CD4-positive, CD25-positive, alpha-beta regulatory T cell (primary cell): ENCODE results near the gene ZNF444. TPM values are rescaled to one million over a fixed set of nuclear protein-coding genes. Genes with fewer than 3 reads are reported as not detected.
"Not testable (repeated sequence)": the region's sequence is repeated elsewhere in the genome, so short reads cannot be mapped to it uniquely, and the experiment has no call there.

Experiments used
- ATAC-seq, 2 donors: fragments of 150-1000 bp; cut with Tn5 transposase; one replicate each; pipeline ENCODE4 v1.10.0; 2021; ENCODE audit warnings: low read depth in 2 of 2, moderate number of reproducible peaks in 2 of 2, moderate library complexity in 1 of 2
- DNase-seq, 3 donors: peaks; one replicate each; pipeline versions ENCODE4 v3.0.0 to v3.0.0-alpha.2; 2012 to 2022; ENCODE audit warnings: mixed read lengths in 1 of 3
- H3K27ac ChIP-seq: one replicate; pipeline ENCODE4 v1.7.0; 2013; ENCODE audit warnings: mild to moderate bottlenecking, low read length; ENCODE audit not compliant: insufficient read depth, poor library complexity, severe bottlenecking
- H3K27me3 ChIP-seq: one replicate; pipeline ENCODE4 v1.7.0; 2013; ENCODE audit warnings: low read length; ENCODE audit not compliant: control insufficient read depth, insufficient read depth
- H3K36me3 ChIP-seq: one replicate; pipeline ENCODE4 v1.7.0; 2013; ENCODE audit warnings: mild to moderate bottlenecking, low read length, moderate library complexity; ENCODE audit not compliant: control insufficient read depth, insufficient read depth
- H3K4me1 ChIP-seq: 2 replicates; pipeline ENCODE4 v1.7.0; 2013; ENCODE audit warnings: mild to moderate bottlenecking, low read length; ENCODE audit not compliant: insufficient read depth, control insufficient read depth, poor library complexity, severe bottlenecking
- H3K4me3 ChIP-seq: one replicate; pipeline ENCODE4 v1.7.0; 2013; ENCODE audit warnings: low read depth, mild to moderate bottlenecking, low read length, moderate library complexity
- H3K9me3 ChIP-seq, 2 experiments: 1 replicate in 1 of 2; 2 replicates in 1 of 2; pipeline ENCODE4 v1.7.0; 2013; ENCODE audit warnings: low read length in 2 of 2, mild to moderate bottlenecking in 1 of 2, moderate library complexity in 1 of 2; ENCODE audit not compliant: control insufficient read depth in 2 of 2
- H3K27ac Mint-ChIP-seq, 3 donors: one replicate each; pipeline ENCODE4 v1.8.0; 2020 to 2022; ENCODE audit warnings: mild to moderate bottlenecking in 3 of 3, mixed read lengths in 3 of 3, moderate library complexity in 2 of 3
- H3K27me3 Mint-ChIP-seq: one replicate; pipeline ENCODE4 v1.8.0; 2022; ENCODE audit warnings: mild to moderate bottlenecking, mixed read lengths
- H3K36me3 Mint-ChIP-seq: one replicate; pipeline ENCODE4 v1.8.0; 2020; ENCODE audit warnings: mixed read lengths
- H3K4me1 Mint-ChIP-seq, 4 donors: one replicate each; pipeline ENCODE4 v1.8.0; 2020 to 2022; ENCODE audit warnings: mixed read lengths in 4 of 4, mild to moderate bottlenecking in 1 of 4
- H3K4me3 Mint-ChIP-seq, 4 donors: one replicate each; pipeline ENCODE4 v1.8.0; 2020 to 2022; ENCODE audit warnings: mild to moderate bottlenecking in 4 of 4, mixed read lengths in 4 of 4, moderate library complexity in 3 of 4
- H3K9me3 Mint-ChIP-seq, 7 donors: one replicate each; pipeline ENCODE4 v1.8.0; 2020 to 2022; ENCODE audit warnings: mixed read lengths in 7 of 7, mild to moderate bottlenecking in 3 of 7, moderate library complexity in 2 of 7
- polyA plus RNA-seq, 4 donors: library from polyadenylated mRNA; unstranded; fragments of 300-500 nt; fragmentation: Illumina TruSeq; gene quantifications; one replicate each; pipeline ENCODE4 v1.2.3, GENCODE V29; 2021
- total RNA-seq: library from RNA; stranded (reverse); gene quantifications from one replicate; pipeline ENCODE4 v1.2.3, GENCODE V29; 2022

The ZNF444 gene
- total and polyA plus RNA-seq, 5 donors from 2014 or later: 10.8 to 23.5 (median 14.3) TPM

DNA sequence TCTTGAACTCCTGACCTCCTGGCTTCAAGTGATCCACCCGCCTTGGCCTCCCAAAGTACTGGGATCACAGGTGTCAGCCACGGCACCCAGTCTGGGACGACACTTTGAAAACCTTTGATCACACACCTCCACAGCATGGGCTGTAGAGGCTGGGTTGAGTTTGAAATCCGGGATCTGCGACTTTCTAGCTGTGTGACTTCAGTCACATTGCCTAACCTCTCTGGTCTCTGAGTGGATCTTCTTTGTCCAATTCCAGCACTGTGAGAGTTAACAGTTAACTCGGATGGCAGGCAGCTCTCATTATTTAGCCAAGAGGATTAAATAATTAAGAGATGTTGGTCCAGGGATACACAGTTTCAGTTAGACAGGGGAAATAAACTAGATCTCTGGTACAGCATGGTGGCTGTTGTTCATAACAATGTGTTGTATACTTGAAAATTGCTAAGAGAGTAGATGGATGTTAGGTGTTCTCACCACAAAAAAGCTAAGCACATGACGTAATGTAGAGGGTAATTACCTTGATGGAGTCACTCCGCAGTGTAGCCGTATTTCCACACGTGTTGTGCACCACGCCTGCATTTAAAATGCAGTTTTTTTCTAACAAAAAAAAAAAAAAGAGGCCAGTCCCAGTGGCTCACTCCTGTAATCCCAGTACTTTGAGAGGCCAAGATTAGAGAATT, 36.6 kb downstream of the ZNF444 start:
- Histone ChIP-seq H3K36me3 (no peaks in the 10 kb centered on the region), H3K27ac (no peak overlapping the region), H3K4me3 (no peak overlapping the region), H3K4me1 (no peaks in the 10 kb centered on the region), H3K9me3 (no peaks in the 10 kb centered on the region), H3K27me3 (no peaks in the 10 kb centered on the region)
- Mint-ChIP-seq H3K4me3 (no peak overlapping the region), H3K4me1 (no peaks in the 10 kb centered on the region), H3K27me3 (no peaks in the 10 kb centered on the region), H3K27ac (no peak overlapping the region), H3K9me3 (peaks cover 0 to 2% (median 0%) of the 10 kb centered on the region in 7 donors), H3K36me3 (no peaks in the 10 kb centered on the region)
- DNase-seq: no peak
- no peak for ATAC-seq

DNA sequence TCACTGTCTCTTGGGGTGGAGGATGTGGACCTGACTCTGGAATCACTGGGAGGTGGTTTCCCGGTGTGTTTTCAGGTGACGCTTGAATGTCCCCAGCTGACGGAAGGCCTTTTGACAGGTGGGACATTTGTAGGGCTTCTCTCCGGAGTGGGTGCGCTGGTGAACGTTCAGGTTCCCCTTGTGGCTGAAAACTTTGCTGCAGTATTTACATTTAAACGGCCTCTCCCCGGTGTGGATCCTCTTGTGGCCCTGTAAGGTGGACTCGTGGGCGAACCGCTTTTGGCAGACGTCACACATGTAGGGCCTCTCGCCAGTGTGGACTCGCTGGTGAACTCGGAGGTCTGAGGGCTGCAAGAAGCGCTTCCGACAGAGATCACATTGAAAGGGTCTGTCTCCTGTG, 48.7 kb downstream of the ZNF444 start:
- Mint-ChIP-seq H3K4me1 (no peaks in the 10 kb centered on the region), H3K36me3 (no peaks in the 10 kb centered on the region), H3K9me3 (no peaks in the 10 kb centered on the region), H3K27me3 (peaks cover 11% of the 10 kb centered on the region), H3K27ac (no peak overlapping the region), H3K4me3 (no peak overlapping the region)
- no peaks in the 10 kb centered on the region for H3K36me3 ChIP-seq
- ATAC-seq: no peak
- H3K27me3 ChIP-seq: no peaks in the 10 kb centered on the region
- H3K27ac ChIP-seq: no peak overlapping the region
- no peaks in the 10 kb centered on the region for H3K9me3 ChIP-seq
- DNase-seq: no peak
- H3K4me3 ChIP-seq: no peak overlapping the region
- H3K4me1 ChIP-seq: no peaks in the 10 kb centered on the region

DNA sequence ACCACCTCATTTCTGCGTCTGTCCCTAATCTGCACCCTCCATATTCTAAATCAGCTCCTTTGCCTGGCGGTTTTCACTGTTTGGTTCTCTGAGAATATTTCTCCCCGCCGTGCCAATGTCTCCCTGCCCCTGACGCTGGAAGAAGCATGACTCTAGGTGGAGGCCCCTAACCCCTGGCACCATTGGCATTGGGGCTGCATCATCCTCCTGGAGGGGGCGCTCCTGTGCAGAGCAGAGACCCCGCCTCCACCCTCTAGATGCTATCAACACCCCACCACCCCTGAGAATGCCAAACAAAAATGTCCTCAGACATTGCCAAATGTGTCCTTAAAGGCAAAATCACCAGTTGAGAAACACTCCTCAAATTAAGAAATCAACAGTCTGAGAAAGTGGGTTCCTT, 50.0 kb downstream of the ZNF444 start:
- Histone ChIP-seq H3K27me3 (no peaks in the 10 kb centered on the region), H3K4me3 (no peak overlapping the region), H3K9me3 (no peaks in the 10 kb centered on the region), H3K4me1 (no peaks in the 10 kb centered on the region), H3K36me3 (no peaks in the 10 kb centered on the region), H3K27ac (no peak overlapping the region)
- Mint-ChIP-seq H3K27ac (no peak overlapping the region), H3K4me1 (no peaks in the 10 kb centered on the region), H3K4me3 (no peak overlapping the region), H3K9me3 (no peaks in the 10 kb centered on the region), H3K36me3 (no peaks in the 10 kb centered on the region), H3K27me3 (peaks cover 4% of the 10 kb centered on the region)
- no peak for DNase-seq
- no peak for ATAC-seq

DNA sequence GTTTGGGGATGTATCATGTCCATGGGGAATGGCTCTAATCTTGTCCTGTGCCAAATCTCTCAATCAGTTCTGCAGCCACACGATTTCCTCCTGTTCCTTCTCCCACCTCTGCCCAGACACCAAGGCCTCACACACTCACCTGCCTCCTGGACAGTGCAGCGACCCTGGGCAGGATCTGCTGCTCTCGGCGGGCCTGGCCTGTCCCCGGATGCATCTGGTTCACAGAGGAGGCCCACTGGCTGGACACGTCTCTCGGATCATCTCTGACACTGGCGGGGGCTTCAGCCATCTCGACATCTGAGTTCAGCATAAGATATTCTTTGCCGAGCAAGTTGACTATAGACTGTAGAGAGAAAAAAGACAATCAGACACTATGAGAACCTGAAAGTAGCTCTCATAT, 50.6 kb downstream of the ZNF444 start:
- Mint-ChIP-seq H3K36me3 (no peaks in the 10 kb centered on the region), H3K9me3 (no peaks in the 10 kb centered on the region), H3K4me3 (no peak overlapping the region), H3K27ac (no peak overlapping the region), H3K4me1 (no peaks in the 10 kb centered on the region), H3K27me3 (peaks cover 4% of the 10 kb centered on the region)
- Histone ChIP-seq H3K4me3 (no peak overlapping the region), H3K27ac (no peak overlapping the region), H3K36me3 (no peaks in the 10 kb centered on the region), H3K27me3 (no peaks in the 10 kb centered on the region), H3K9me3 (no peaks in the 10 kb centered on the region), H3K4me1 (no peaks in the 10 kb centered on the region)
- no peak for ATAC-seq
- no peak for DNase-seq

DNA sequence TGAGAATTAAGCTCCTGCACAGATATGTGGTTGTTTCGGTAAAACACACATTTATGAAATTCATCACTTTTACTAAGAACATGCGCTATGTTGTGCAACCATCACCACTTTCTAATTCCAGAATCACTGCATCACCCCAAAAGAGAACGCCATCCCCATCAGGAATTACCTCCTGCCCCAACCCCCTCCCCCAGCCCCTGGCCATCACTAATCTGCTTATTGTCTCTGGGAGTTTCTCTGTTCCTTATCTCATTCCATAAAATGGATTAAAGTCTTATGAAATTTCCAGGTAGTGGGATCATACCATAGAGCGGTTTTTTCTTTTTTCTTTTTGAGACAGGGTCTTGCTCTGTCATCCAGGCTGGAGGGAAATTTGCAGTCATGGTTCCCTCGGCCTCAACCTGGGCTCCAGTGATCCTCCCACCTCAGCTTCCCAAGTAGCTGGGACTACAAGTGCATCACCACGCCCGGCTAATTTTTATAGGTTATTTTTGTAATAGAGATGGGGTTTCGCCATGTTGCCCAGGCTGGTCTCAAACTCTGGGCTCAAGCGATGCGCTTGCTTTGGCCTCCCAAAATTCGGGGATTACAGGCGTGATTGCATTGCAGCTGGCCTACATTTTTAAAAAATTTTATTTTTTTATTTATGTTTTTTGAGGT, 53.0 kb downstream of the ZNF444 start:
- no peak overlapping the region for H3K27ac ChIP-seq
- no peak overlapping the region for H3K4me3 ChIP-seq
- H3K9me3 Mint-ChIP-seq: no peaks in the 10 kb centered on the region
- H3K4me1 ChIP-seq: no peaks in the 10 kb centered on the region
- H3K36me3 ChIP-seq: no peaks in the 10 kb centered on the region
- H3K9me3 ChIP-seq: no peaks in the 10 kb centered on the region
- H3K27me3 ChIP-seq: no peaks in the 10 kb centered on the region
- peaks cover 4% of the 10 kb centered on the region for H3K27me3 Mint-ChIP-seq
- no peak for DNase-seq
- H3K4me1 Mint-ChIP-seq: no peaks in the 10 kb centered on the region
- H3K36me3 Mint-ChIP-seq: no peaks in the 10 kb centered on the region
- H3K27ac Mint-ChIP-seq: no peak overlapping the region
- no peak for ATAC-seq
- H3K4me3 Mint-ChIP-seq: no peak overlapping the region

DNA sequence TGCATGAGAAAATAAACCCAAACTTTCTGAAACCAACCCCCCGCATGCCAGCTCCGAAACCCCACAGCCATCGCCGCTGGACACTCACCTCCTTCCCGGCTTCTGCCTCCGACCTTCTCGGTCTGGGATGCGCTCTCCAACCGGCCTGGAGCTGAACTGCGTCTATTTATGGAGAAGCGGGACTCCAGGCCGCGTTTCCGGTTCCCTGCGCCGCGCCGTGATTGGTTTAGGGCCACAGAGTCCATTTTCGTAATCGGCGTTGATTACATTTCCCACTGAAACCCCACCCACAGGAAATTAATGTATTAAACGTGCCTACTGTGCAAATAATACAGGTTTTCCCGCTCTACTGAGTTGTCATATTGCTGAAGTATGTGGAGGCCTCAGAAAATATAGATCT, 56.6 kb downstream of the ZNF444 start, which contains the start of gene ZSCAN5B:
TSS of gene ZSCAN5B (minus strand) at position 138 of the 400 bp plus-strand sequence. CDS start 4,731 bp downstream, outside the sequence.
- H3K27me3 Mint-ChIP-seq, H3K36me3 ChIP-seq, H3K27ac Mint-ChIP-seq, ATAC-seq, H3K27ac ChIP-seq, DNase-seq, H3K36me3 Mint-ChIP-seq, H3K9me3 ChIP-seq, H3K4me3 Mint-ChIP-seq, H3K4me1 Mint-ChIP-seq, H3K27me3 ChIP-seq, H3K4me3 ChIP-seq, H3K9me3 Mint-ChIP-seq, H3K4me1 ChIP-seq: not testable (repeated sequence)

DNA sequence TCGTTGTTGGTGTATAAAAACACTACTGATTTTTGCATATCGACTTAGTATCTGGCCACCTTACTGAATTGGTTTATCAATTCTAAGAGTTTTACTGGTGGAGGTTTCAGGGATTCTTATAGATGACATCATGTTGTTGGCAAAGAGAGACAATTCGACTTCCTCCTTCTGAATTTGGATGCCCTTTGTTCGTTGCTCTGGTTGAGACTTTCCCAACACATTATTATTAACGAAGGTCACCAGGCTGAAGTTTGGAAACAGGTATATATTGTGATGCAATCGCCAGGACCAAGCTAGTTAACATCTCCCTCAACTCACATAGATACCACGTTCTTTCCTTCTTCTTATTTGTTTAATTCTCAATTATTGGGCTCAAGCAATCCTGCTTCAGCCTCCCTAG, 58.6 kb downstream of the ZNF444 start:
- H3K4me1 ChIP-seq: no peaks in the 10 kb centered on the region
- ATAC-seq: no peak
- Mint-ChIP-seq H3K27ac (no peak overlapping the region), H3K4me1 (no peaks in the 10 kb centered on the region), H3K36me3 (no peaks in the 10 kb centered on the region), H3K27me3 (peaks cover 5% of the 10 kb centered on the region), H3K9me3 (no peaks in the 10 kb centered on the region), H3K4me3 (no peak overlapping the region)
- no peaks in the 10 kb centered on the region for H3K9me3 ChIP-seq
- H3K27ac ChIP-seq: no peak overlapping the region
- DNase-seq: no peak
- H3K4me3 ChIP-seq: no peak overlapping the region
- H3K27me3 ChIP-seq: no peaks in the 10 kb centered on the region
- no peaks in the 10 kb centered on the region for H3K36me3 ChIP-seq

DNA sequence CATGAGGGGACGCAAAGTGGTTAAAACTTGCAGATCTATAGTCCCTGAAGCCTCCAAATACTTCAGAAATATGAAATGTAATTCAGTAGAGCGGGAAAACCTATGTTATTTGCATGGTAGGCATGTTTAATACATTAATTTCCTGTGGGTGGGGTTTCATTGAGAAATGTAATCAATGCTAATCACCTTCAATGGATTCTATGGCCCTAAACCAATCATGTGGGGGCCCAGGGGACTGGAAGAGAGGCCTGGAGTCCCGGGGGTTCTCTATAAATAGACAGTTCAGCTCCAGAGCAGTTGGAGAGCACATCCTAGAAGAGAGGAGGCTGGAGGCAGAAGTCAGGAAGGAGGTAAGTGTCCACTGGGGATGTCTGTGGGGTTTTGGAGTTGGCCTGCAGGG, 60.9 kb downstream of the ZNF444 start, which contains the start of gene ZSCAN5C:
TSS of gene ZSCAN5C (plus strand) at position 301 of the 400 bp plus-strand sequence. CDS start 3,641 bp downstream, outside the sequence.
- peaks cover 5% of the 10 kb centered on the region for H3K27me3 Mint-ChIP-seq
- H3K4me3 ChIP-seq: no peak within 1 kb of the TSS
- no peaks in the 10 kb centered on the region for H3K27me3 ChIP-seq
- no peak within 1 kb of the TSS for H3K27ac ChIP-seq
- H3K4me1 Mint-ChIP-seq: no peaks in the 10 kb centered on the region
- no peaks in the 10 kb centered on the region for H3K9me3 ChIP-seq
- H3K36me3 Mint-ChIP-seq: no peaks in the 10 kb centered on the region
- peaks cover 0 to 2% (median 0%) of the 10 kb centered on the region in 7 donors for H3K9me3 Mint-ChIP-seq
- no peak within 1 kb of the TSS for H3K27ac Mint-ChIP-seq
- ATAC-seq (no peak), DNase-seq (no peak)
- no peaks in the 10 kb centered on the region for H3K36me3 ChIP-seq
- H3K4me3 Mint-ChIP-seq: no peak within 1 kb of the TSS
- no peaks in the 10 kb centered on the region for H3K4me1 ChIP-seq
